Activated T-cell treated with anti-CD3 and anti-CD28 coated beads for 4 hours (primary cell): Measurements from ENCODE around the gene IRX1.

ENCODE experiments used
- DNase-seq: peaks from one replicate; pipeline ENCODE4 v3.0.0-alpha.2; 2020

IRX1 gene

GRCh38 chr5:3601061-3601710 lies 5.6 kb downstream of the IRX1 start:
- DNase-seq: no peak

DNA sequence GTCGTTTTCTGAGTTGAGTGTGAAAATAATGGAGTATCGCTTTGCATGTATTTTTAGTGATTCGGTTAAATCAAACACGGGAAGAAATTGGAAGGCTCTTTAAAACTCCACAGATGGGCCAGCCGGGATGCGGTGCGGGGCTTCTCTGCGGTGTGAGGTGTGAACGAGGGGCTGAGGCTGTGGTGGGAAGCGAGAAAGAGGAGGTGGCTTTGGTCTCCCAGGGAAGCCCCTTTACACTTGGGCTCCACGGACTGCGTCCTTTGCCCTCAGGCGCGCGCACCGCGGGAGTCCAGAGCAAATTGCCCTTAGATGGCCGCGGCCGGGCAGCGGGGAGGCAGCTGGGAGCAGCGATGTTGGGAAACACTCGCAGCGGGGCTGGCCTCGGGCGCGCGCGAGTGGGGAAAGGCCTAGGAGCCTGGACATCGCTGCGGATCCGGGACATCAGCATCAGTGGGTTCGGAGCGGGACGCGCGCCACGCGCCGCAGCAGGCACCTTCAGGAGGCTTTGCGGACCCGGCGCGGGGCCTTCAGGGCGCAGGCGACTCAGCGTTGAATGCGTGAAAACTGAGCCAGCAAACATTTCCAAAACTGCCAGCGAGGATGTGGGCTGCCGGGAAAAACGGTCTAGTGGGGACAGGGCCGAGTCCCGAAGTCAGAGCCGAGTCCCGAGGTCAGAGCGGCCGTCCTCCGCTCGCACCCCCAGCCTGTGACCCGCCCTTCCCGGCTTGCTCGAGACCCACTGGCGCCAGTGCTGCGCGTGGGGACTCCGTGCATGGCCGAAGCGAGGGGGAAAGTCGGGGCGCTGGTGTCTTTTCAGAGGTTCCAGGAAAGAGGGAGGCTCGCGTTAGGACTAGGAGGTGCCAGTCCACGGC lies 6.5 kb downstream of the IRX1 start:
- no peak for DNase-seq

DNA sequence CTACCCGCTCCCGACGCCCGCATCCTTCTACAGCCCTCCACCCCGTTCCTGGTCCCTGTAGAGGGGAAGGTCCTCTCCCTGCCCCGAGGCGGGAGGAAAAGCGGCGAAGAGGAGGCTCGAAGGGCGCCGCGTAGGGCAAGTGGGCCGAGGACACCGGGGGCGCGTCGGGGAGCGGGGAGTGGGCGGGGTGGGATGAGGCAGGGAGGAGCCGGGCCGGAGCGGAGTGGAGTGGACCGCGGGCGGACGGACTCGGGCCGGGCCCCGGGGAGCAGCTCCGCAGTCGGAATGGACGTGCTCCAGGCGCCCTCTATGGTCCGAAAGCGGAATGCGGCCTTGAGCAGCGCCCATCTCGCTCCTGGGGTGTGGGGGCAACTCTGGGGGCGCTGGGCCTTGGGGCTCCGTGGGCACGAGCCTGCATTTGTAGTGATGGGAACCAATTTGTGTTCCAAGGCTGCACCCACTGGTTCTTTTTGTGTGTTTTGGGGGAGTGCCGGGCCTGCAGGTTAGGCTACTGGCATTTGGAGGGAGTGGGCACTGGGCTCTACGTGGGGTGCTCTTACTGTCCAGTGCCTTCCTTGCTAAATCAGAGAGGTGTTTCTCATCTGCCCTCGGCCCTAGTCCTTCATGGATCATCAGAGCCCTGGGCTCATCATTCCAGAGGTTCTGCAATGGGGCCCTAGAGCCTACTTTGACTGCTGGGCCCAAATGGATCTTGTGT lies 7.3 kb downstream of the IRX1 start:
- no peak for DNase-seq

GRCh38 chr5:3604501-3604900 lies 8.9 kb downstream of the IRX1 start:
- DNase-seq: no peak

GRCh38 chr5:3605298-3606010 lies 9.8 kb downstream of the IRX1 start:
- DNase-seq: no peak

GRCh38 chr5:3606121-3606831 lies 10.6 kb downstream of the IRX1 start:
- no peak for DNase-seq

DNA sequence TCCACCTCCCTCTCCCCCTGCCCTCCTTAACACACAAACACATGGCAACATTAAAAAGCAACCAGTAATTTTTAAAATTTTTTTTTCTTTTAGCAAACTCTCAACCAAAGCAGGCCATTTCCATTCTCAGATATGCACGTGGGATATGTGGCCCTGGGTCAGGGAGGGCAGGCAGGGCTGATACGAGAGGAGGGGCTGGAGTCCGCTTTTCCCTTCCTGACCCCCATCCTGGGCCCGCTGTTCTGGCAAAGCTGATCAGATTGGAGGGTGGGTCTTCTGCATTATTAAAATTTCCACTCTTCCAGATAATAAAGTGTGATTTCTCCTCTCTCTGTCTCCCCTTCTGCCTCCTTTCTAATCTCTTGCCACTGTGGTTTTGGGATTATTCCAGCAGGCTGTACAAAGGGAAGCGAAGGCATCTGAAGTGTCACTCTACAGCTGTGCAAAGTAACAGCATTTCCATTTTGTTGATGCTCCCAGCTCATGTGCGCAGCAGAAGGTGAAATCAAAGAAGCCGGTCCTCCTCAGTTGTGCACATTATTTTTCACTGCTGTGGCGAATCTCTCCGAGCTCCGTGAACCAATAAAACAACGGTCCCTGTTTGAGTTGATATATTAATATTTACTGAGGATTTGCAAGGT lies 12.0 kb downstream of the IRX1 start:
- DNase-seq: no peak

DNA sequence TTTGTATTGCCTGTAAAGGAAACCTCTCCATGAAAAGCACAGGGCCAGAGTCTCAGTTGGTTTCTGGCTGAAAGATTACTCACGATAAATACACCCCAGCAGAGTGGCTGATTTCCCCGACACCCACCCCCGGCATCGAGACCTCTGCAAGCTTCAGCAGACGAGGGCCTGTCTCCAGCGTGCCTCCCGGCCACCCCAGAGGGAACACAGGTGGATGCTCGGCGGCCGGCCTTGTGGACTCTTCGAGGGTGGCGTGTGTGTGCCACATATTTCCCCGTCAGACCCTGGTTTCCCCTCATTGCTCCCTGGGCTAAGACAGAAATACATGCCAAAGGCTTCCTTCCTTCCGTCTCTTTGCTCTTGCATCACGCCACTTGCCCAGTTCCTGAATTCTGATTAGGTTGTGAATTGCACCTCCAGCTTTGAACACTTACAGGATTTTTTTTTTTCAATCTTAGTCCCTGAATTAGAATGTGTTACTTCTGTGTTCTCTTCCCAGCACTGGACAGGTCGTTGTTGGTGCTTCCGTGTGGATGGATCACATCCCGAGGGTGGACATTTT lies 13.6 kb downstream of the IRX1 start:
- no peak for DNase-seq

GRCh38 chr5:3612591-3613042 lies 17.0 kb downstream of the IRX1 start:
- DNase-seq: no peak

DNA sequence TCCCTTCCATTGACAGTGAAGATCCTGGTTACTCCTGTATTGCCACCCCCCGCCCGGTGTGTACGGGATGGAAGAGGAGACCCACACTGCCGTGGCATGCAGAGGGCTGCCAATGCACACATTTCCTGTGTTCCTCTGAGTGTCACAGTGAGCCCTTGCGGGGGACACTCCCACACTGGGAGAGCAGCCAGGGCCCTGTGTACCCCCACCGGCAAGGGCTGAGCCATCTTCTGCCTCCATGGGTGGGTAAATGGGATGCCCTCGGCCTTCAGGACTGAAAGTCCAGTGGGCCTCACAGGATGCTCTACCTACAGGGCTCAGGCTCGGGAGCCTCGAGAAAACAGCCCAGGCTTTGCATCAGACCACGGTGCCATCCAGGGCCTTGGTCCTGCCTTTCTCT lies 18.1 kb downstream of the IRX1 start:
- DNase-seq: no peak

- DNase-seq: no peak
Observed at GRCh38 chr5:3615217-3615616, 19.6 kb downstream of the IRX1 start.

DNA sequence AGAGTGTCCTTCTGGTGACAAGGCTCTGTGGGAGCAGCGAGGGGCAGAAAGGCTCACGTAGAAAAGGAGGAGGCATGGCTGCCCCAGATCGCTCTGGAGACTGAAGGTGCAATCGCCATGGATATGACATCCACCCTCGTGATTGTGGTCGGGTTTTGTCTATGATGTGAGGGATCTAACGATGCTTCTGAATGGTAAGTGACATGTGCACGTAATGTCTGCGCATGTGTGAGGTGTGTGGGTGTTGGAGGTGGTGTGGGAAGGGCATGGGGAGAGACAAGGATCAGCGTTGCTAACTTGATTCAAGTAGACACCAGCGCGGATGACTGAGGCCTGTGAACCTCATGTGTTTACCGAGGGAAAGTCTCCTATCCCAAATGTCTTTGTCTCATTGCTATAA lies 20.2 kb downstream of the IRX1 start:
- no peak for DNase-seq

- no peak for DNase-seq
Observed at GRCh38 chr5:3619579-3619978, 23.9 kb downstream of the IRX1 start.

- no peak for DNase-seq
Observed at GRCh38 chr5:3622961-3623360, 27.3 kb downstream of the IRX1 start.

GRCh38 chr5:3625626-3626025 lies 30.0 kb downstream of the IRX1 start:
- DNase-seq: no peak

GRCh38 chr5:3634061-3634460 lies 38.4 kb downstream of the IRX1 start:
- no peak for DNase-seq

DNA sequence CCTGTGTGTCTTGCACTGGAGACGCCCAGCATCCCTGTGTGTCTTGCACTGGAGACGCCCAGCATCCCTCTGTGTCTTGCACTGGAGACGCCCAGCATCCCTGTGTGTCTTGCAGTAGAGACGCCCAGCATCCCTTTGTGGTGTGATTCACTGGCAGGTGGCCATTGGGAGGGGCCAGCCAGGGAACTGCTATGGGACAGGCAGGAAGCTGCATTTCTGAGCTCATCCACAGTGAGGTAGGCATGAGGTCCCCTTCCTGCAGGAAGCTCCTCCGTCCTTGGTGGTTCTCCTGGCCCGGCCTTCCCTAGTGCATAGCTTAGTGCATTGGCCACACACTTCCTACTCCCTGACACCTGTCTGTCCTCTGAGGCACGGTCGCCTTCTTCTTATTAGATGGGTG lies 43.5 kb downstream of the IRX1 start:
- no peak for DNase-seq

- no peak for DNase-seq
Observed at GRCh38 chr5:3642231-3642630, 46.6 kb downstream of the IRX1 start.

GRCh38 chr5:3650320-3650719 lies 54.7 kb downstream of the IRX1 start:
- DNase-seq: no peak

GRCh38 chr5:3650868-3651267 lies 55.2 kb downstream of the IRX1 start:
- DNase-seq: no peak
